Occipital lobe (tissue), 2 donors: ENCODE data around the gene SGSH. TPM values are rescaled to one million over a fixed set of nuclear protein-coding genes. Genes with fewer than 3 reads are reported as not detected.

Experiments
- DNase-seq: peaks from one replicate; lab custom pipeline; 2025; lab: John Stamatoyannopoulos, UW
- total RNA-seq: library from RNA; depleted of rRNA; stranded (reverse); fragments of >200 nt; gene quantifications from one replicate; pipeline ENCODE4 v1.2.3, GENCODE V29; 2014

SGSH gene
- total RNA-seq, 1 donor from 2014 or later = 1.9 TPM

DNA sequence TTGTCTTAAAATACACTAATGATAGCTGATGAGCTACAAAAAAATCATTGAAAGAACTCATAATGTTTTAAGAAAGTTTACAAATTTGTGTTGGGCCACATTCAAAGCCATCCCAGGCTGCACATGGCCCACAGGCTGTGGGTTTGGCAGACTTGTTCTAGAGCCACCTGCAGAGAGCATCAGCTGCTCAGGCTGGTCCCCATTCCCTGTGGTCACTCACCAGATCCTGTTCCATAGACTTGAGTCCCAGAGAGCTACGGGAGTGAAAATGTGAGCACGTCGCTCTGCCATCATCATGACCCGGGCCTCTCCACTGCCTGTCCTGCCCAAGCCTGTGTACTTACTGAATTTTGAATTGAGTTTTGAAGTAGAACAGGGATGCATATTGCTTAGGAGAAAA is 7.0 kb upstream of the SGSH start:
- DNase-seq = no peak

DNA sequence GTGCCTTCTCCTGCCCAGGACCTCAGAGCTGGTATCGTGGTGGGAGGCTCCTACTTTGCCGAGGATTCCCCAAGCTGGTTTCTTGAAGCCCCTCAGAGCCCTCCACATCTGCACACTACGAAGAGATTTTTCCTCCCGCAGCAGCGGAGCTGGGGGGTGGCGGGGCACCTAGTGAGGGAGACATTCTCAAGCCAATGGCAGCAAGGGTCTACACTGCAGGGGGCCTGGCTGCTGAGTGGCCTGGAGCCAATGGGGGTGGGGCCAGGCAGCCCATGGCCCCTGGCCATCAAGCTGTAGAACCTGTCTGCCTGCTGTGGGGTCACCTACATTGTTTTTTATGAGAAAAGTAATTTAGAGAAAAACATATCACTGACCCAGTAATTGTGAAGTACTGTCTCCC is 5.1 kb upstream of the SGSH start:
- no peak for DNase-seq

DNA sequence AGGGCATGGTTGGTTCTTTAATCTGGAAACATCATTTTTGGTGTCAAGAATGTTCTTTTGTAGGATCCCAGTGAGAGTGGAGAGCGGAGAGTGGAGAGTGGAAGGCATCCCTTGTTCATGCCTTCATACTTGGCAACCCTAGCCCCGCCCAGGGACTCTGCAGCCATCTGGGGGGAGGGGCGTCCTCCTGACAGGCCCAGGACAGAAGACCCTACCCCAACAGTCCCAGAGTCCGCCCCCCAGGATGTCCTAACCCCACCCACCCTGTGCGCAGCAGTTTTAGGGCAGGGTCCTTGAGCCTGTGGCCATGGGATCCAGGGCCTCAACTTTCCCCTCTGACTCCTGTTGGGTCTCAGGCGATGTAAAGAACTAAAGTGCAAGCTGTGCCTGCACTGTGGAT is 4.5 kb upstream of the SGSH start:
- no peak for DNase-seq

DNA sequence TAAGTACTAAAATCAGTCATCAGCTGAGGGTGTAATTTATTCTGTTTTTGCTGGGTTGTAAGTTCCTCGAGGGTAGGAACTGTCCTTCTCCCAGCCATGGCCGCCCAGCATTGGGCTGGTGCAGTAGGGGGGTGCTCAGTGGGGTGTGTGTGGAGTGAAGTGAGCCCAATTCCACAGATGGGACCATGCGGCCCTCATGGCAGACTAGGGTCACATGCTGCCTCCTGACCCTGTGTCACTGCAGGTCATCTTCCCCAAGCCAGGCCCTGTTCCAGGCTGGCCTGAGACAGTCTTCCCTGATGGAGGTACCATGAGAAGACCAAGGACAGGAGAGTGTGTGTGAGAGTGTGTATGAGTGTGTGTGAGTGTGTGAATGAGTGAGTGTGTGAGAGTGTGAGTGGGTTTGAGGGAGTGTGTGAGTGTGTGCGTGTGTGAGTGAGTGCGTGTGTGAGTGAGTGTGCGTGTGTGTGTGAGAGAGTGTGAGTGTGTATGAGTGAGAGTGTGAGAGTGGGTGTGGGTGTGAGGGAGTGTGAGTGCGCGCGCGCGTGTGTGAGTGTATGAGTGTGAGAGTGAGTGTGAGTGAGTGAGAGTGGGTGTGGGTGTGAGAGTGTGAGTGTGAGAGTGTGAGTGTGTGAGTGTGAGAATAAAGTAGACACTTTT is 3.8 kb upstream of the SGSH start:
- DNase-seq = no peak

DNA sequence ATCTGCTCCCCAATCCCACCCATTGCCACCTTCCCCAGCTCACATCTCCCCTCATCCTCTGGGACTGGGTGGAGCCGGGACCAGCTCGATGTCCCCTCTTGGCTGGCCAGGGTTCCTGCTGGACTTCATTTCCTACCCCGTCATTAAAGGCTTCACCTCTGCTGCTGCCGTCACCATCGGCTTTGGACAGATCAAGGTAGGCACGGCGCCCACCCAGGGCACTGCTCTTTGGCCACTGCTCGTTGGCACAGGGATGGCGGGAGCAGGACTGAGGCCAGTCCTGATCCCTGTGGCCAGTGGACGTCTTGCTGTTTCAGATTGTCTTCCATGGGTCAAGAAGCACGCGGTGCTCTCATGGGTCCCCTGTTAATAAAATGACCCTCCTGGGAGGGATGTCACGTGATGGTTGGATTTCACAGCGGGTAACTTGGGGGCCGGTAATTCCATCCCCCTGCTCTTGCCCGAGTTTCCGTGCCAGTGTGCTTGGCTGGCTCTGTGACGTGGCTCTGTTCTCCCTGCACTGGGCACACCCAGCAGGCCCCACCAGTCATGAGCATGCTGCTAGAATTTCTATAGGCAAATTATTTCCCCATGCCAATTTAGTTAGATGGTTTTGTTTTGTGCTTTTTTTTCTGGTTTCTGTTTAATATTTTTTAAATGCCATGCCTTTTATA is 3.1 kb upstream of the SGSH start:
- no peak for DNase-seq

DNA sequence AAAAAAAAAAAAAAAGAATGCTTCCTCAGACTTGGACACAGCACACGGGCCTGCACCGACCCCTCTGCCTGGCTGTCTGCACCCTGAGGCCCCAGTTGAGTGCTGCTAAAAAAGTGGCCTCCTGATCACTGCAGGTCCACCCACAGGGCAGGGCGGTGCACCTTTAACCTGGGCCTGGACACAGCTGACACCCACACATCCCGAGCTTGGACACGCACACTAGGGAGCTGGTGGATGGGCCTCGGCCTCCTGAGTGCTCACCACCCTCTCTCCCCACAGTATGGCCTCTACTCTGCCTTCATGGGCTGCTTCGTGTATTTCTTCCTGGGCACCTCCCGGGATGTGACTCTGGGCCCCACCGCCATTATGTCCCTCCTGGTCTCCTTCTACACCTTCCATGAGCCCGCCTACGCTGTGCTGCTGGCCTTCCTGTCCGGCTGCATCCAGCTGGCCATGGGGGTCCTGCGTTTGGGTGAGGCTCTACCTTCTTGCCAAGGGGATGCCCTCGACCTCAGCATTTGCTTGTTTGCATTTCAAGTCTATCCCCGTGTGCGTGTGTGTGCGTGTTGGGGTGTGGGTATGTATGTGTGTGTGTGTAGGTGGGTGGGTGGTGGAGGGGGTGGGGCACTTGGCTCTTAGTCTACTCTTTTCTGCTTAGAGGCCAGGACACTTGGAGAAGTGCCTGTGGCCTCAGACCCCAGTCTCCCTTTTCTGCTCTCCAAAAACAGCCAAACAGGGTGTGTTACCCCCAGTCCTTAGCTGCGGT is 2.4 kb upstream of the SGSH start:
- no peak for DNase-seq

DNA sequence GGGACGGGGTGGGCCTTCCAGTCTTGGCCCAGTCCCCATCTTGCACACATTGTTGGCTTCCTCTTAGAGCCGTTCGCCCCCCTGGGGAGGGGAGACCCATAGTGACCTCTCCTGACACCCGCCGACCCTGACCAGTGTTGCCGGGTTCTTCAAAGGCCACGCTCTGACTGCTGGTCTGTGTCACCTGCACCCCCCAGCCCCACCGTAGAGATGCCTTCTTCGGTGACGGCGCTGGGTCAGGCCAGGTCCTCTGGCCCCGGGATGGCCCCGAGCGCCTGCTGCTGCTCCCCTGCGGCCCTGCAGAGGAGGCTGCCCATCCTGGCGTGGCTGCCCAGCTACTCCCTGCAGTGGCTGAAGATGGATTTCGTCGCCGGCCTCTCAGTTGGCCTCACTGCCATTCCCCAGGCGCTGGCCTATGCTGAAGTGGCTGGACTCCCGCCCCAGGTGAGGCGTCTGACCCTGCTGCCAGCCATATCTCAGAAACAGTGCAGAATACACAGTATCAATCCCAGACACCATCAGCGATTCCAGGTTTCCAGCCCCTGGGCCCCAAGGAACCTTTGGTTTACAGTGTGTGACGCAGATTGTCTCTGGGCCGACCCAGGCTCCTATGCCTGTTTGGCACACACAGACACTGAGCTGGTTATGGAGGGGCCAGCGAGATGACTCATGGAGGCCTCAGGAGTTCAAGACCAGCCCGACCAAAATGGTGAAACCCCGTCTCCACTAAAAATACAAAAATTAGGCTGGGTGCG is 1.4 kb upstream of the SGSH start:
- no peak for DNase-seq

DNA sequence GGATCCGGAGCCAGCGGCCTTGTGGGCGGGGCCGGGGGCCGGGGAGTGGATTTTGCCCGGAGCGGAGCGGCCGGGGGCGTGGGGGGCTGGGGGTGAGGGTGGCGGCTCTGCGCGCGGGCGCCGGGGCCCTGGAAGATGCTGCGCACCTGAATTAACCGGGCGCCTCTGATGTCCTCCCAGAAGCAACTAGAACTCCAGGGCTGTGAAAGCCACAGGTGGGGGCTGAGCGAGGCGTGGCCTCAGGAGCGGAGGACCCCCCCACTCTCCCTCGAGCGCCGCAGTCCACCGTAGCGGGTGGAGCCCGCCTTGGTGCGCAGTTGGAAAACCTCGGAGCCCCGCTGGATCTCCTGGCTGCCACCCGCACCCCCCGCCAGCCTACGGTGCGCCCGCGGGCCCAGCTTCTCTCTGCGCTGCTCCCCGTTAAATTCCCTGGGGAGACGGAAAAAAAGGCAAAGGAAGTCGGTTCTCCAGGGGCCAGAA is 643 bp upstream of the SGSH start:
- DNase-seq = no peak

DNA sequence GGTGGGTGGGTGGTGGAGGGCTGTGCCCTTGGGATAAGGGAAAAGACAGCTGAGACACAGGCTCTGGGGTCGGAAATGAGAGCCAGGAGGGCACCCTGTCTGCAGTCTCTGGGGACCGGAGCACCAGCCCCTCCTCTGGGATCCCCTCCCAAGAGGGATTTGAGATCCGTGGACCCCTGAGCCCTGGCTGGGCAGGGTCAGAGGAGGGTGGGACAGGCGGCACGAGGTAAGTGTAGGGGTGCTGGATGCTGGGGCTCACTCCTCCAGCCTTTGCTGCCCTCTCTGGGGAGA is 425 bp downstream of the SGSH start:
- no peak for DNase-seq

DNA sequence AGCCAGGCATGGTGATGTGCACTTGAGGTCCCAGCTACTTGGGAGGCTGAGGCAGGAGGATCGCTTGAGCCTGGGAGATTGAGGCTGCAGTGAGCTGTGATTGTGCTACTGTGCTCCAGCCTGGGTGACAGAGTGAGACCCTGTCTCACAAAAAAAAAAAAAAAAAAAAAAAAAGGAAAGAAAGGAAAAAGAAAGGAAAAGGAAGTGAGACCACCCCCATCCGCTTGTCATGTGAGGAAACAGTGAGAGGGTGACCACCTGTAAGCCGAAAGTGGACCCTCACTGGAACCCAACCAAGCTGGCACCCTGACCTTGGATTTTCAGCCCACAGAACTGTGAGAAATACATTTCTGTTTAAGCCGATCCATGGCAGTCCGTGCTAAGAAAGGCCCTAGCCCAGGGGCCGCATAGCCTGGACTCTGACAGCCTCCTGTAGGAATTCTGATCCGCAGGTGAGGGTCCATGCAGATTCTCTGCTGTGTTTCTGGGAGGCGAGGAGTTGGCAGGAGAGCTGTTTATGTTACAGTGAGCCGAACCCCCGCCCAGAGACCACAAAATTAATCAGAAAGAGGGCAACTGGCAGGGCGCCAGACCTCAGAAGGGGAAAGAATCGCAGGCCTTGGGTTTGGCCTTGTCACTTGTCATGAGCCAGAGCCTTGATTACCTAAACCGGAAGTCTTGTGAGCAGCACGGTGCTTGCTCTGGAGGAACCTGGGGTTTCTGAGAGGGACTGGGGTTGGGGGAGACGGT is 945 bp downstream of the SGSH start:
- DNase-seq = no peak

DNA sequence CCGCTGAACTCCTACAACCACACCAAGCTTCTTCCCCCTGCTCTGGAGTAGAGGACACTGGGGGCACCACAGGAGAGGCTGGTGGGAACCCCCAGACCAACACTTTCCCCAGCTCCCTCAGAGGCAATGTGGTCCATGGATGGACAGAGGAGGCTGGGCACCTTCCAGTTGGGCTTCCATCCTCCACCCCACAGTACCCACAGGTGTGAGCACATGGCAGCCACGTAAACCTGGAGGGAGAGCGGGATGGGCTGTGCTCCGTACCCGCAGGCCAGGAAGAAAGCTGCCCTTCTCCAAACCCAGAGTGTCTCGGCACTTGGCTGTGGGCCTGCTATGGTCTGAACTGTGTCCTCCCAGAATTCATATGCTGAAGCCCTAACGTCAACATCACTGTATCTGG is 1.7 kb downstream of the SGSH start:
- no peak for DNase-seq

DNA sequence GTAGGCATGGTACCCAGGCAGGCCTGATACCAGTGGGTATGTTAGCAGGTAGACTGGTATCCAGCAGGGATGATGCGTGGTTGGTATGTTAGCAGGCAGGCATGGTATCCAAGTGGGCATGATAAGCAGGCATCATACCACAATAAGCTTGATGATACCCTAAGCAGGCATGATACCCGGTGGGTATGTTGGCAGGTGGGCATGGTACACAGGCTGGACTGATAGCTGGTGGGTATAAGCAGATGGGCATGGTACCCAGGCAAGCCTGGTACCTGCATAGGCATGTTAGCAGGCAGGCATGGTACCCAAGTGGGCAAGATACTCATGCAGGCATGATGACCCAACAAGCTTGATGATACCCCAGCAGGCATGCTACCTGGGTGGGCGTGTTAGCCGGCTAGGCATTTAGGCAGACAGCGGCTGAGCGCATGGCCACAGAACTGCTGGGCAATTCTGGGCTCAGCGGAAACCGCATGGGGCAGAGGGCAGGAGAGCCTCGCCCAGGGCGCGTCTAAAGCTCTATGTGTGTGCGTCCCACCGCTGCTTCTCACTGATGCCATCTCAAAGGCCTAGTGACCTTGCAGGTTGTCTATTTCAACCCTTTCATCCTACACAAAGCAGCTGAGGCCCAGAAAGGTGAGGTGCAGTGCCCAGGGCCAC is 2.3 kb downstream of the SGSH start:
- no peak for DNase-seq

DNA sequence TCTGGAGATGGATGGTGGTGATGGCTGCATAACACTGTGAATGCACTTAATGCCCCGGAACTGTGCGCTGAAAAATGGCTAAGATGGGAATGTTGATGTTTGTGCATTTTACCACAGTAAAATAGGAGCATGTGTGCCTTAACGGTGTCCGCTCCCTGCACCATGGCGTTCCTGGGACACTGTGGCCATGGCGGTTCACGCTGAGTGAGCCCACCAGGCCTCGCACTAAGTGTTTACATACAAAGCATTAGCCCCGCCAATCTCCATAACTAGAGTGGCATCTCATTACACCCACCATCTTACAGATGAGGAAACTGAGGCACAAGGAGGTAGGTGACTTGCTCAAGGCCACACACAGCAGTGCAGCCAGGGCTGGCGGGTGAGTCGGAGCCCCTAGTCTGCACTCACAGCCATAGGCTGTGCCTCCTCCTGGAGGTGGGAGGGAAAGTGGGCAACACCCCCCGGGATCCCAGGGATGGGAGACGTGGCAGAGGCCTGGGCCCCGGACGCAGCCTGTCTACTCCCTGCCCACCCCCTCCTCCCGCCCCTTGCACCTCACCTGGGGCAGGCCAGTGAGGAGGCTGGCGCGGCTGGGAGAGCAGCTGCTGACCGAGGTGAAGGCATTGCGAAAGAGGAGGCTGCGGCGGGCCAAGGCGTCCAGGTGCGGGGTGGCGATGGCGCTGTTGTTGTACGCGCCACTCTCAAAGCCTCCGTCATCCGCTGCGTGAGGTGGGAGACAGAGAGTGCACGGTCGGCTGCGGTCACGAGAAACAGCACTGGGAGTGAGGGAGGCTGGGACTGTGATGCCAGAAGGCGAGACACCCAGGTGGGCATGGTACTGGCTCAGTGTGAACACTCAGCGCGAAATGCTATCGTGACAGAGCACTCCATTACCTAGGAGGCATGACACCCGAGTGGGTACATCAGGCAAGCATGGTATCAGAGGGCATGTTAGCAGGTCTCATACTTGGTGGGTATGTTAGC is 3.4 kb downstream of the SGSH start:
- DNase-seq = no peak

DNA sequence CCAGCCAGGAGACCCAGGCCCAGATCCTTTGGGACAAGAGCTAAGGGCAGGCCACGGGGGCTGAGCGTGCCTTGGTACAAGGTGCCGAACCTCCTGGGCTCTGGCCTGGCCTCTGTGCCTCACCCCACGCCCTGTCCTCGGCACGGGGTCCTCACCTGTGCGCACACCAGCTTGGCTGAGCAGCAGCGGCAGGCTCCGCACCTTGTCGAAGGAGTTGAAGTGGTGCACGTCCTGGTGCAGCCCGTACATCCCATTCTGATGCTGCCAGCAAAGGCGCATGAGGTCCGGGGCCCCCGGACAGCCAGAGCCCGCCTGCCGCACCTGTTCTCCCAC is 5.3 kb downstream of the SGSH start:
- no peak for DNase-seq

DNA sequence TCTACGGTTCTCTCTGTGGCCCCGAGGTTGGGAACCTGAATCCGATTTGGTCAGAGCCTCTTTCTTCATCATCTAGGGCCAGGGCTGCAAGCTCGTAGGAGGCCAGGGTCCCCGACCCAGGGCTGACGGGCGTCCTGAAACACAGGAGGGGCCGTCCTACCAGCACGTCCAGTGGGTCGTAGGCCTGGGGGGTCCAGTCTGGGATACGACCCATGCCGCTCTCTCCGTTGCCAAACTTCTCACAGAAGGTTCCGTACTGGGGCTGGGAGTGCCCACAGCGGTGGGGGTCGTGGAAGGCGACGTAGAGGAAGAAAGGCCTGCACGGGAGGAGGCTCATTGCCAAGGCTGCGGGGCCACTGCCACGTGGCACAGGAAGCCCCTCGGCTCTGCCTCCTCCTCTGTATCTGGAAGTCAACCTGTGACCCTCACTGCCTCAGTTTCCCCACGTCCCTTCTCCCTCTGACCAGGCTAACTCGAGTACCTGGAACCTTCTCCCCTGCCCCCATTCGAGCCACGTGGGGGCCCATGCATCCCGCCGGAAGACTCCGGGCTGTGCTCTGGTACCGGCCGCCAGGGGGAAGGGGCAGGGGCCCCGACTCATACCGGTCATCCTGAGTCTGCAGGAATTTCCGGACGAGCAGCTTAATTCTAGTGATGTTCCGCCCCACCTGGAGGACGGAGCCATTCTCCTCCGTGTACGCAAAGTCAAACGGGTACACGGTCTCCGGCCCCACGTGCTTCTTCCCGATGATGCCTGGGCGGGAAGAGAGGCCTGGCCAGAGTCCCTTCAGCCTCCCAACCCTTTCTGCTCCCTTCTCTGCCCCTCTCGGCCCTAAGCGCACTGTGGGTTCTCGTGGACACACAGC is 5.9 kb downstream of the SGSH start:
- no peak for DNase-seq

DNA sequence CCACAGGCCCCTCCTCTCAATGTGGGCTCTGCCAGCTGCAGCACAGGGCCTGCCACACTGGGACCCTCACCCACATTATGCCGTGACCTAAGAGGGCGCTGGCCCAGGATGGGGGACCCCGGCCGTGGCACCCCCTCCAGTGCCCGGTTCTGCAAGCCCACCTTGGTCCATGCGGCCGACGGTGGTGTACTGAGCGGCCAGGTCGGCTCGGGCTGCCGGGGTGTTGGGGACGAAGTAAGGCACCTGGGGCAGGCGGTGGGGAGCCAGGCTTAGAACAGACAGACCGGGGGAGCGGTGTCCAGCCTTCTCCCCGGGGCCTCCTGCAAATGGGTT is 6.5 kb downstream of the SGSH start:
- no peak for DNase-seq

DNA sequence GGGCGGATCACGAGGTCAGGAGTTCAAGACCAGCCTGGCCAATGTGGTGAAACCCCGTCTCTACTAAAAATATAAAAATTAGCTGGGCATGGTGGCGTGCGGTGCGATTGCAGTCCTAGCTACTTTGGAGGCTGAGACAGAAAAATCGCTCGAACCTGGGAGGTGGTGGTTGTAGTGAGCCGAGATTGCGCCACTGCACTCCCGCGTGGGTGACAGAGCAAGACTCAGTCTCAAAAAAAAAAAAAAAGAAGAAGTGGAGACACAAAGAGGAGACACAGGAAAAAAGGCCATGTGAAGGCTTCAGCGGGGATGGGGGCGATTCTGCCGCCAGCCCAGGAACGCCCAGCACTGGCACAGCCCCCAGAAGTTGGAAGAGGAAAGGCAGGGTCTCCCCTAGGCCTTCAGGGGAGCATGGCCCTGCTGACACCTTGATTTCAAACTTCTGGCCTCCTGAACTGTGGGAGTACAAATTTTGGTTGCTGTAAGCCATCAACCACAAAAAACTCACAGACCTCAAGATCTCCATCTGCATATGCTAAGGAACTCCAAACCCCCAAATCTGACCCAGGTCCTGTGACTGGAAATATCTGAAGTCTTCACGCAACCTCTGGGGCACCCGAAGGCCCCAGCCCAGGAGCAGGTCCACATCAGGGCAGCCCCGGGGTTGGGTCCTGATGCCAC is 7.0 kb downstream of the SGSH start:
- no peak for DNase-seq

DNA sequence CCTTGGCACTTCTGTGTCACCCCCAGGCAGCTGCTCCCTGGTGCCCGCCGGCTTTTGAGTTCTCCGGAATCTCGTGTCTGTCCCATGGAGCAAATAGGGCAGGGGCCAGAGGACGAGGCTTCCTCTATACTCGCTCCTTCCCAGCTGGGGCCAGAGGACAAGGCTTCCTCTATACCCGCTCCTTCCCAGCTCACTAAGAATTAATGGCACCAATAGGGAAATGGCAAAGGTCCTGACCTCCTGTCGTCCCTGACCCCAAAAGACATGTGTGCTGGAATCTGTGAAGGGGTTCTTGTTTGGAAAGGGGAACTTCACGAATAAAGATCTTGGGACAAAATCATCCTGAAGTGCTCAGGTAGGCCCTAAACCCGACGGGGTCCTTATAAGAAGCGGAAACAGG is 7.6 kb downstream of the SGSH start:
- no peak for DNase-seq
